K562 (cell line): Measurements from ENCODE around the gene MVP.

ENCODE experiments used
- CTCF ChIP-seq, 3 experiments: IDR thresholded peaks in 2 of 3; conservative IDR thresholded peaks in 1 of 3; 2 replicates each; pipeline ENCODE4 v1.5.1; 2011 to 2012; ENCODE audit warnings: low read length in 3 of 3, mild to moderate bottlenecking in 3 of 3, control low read depth in 2 of 3, improper control_type of control experiment in 1 of 3, inconsistent platforms in 1 of 3, low read depth in 1 of 3, mixed read lengths in 1 of 3, moderate library complexity in 1 of 3; ENCODE audit not compliant: insufficient read depth in 2 of 3
- EP300 ChIP-seq: IDR thresholded peaks from 2 replicates; pipeline ENCODE4 v1.6.1; 2012; ENCODE audit warnings: low read length, improper control_type of control experiment
- MAX ChIP-seq: sonication (generic); formaldehyde crosslinking; IDR thresholded peaks from 2 replicates; pipeline ENCODE4 v1.9.0; 2022; ENCODE audit warnings: mild to moderate bottlenecking, missing genetic modification reagents
- MTA1 ChIP-seq: fragments of 450-650 bp; IDR thresholded peaks from 2 replicates; pipeline ENCODE4 v1.6.1; 2017; ENCODE audit warnings: borderline replicate concordance
- TAF1 ChIP-seq: IDR thresholded peaks from 2 replicates; pipeline ENCODE4 v1.6.1; 2011; ENCODE audit warnings: mild to moderate bottlenecking, low read length, moderate library complexity; ENCODE audit not compliant: insufficient read depth, control insufficient read depth, severe bottlenecking; ENCODE audit errors: extremely low read depth

- TF ChIP-seq TAF1 (peak; percentile 46), MTA1 (no peak), EP300 (no peak), CTCF (IDR thresholded peaks at IDR 0.05 in 2 of 3, conservative IDR thresholded peaks at IDR 0.05 in 1 of 3; ENCODE audit: insufficient read depth in 2 of 3, low read depth in 1 of 3, low read length in 3 of 3) (peak; percentile 87 to 91 (median 90)), MAX (no peak)
These were observed 42.8 kb downstream of the MVP start, which contains the start of gene CDIPT for GRCh38 chr16:29862884-29863668.
